ENCODE measurements around the gene ADNP. TPM values are rescaled to one million over a fixed set of nuclear protein-coding genes. Genes with fewer than 3 reads are reported as not detected.

ADNP gene
- total and polyA plus RNA-seq, 2 of the 13 experiments (the other 11 are each of a cell fraction or from before 2014, with no cell fraction given): 21.0 to 21.5 TPM

GRCh38 chr20:50868509-50869495 lies 62.4 kb downstream of the ADNP start (continued):
- TF ChIP-seq USF2 (IDR thresholded peaks at IDR 0.05; ENCODE audit: low read depth, low read length): no peak
- TF ChIP-seq USF2 (CRISPR knock-in tag; IDR thresholded peaks at IDR 0.05; ENCODE audit: borderline replicate concordance): no peak
- no peak for TF ChIP-seq ZNF367 (CRISPR knock-in tag; IDR thresholded peaks at IDR 0.05; ENCODE audit: borderline replicate concordance)
- TF ChIP-seq LBX2 (CRISPR knock-in tag; IDR thresholded peaks at IDR 0.05; ENCODE audit: borderline replicate concordance): no peak
- 0 out of 2 replicates have a peak, but pooled peaks have one; percentile 30 for TF ChIP-seq HNF1B (CRISPR knock-in tag; IDR thresholded peaks at IDR 0.05)
- no peak for TF ChIP-seq ZNF441 (CRISPR knock-in tag; IDR thresholded peaks at IDR 0.05; ENCODE audit: borderline replicate concordance)
- no peak for TF ChIP-seq ZNF564 (CRISPR knock-in tag; IDR thresholded peaks at IDR 0.05)
- no peak for TF ChIP-seq FOXA1 (IDR thresholded peaks at IDR 0.05)
- TF ChIP-seq FOXA1 (CRISPR knock-in tag; IDR thresholded peaks at IDR 0.05): peak; percentile 55; the same call in 1 of the 2 replicates
- no peak for TF ChIP-seq ZBTB14 (CRISPR knock-in tag; IDR thresholded peaks at IDR 0.05)

All from HepG2 (cell line).